GM12872 (cell line): ENCODE results near the gene CACNA1C.

Source experiments
- CTCF ChIP-seq: IDR thresholded peaks from 3 replicates; pipeline ENCODE4 v1.5.1; 2011; ENCODE audit warnings: low read depth, mild to moderate bottlenecking, low read length, moderate library complexity; ENCODE audit not compliant: insufficient read depth

Gene CACNA1C

DNA sequence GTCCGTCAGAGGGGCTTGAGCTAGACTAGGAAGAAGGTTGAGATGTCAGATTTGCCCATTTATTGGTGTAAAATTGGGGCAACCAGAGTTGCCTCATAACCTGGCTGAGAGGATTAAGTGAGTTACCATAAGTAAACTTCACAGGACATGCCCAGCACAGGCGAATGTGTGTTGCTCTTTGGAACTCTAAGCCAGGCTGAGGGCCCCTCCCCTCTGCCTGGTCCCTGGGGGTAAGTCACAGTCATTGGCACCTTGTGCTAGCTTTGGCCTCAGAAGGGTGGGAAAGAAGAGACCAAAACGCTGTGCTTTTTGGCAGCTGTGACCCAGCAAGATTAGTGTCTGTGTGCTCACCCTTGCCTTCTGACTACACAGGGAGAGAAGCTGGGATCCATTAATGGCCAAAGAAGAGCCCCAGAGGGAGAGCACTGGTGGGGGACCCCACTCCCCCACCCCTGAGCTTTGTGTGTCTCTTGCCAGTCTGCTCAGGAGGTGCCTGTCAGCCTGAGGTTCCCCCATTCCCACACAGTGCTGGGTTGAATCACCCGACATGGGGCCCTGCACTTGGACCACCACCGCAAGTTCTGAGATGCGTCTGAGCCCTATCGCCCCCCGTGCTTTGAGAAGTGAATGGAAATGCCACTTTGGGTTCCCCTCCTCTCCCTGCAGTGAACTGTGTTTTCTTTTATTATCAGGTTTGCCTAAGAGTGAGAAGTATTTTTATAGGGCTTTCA, 74.1 kb downstream of the CACNA1C start:
- no peak for TF ChIP-seq CTCF

GRCh38 chr12:2129076-2129475, 76.3 kb downstream of the CACNA1C start:
- no peak for TF ChIP-seq CTCF

GRCh38 chr12:2136901-2137300, 84.1 kb downstream of the CACNA1C start:
- no peak for TF ChIP-seq CTCF

GRCh38 chr12:2137711-2138110, 84.9 kb downstream of the CACNA1C start:
- no peak for TF ChIP-seq CTCF

GRCh38 chr12:2138294-2138693, 85.5 kb downstream of the CACNA1C start:
- no peak for TF ChIP-seq CTCF

- no peak for TF ChIP-seq CTCF
Observed at GRCh38 chr12:2138871-2139308, 86.1 kb downstream of the CACNA1C start.

DNA sequence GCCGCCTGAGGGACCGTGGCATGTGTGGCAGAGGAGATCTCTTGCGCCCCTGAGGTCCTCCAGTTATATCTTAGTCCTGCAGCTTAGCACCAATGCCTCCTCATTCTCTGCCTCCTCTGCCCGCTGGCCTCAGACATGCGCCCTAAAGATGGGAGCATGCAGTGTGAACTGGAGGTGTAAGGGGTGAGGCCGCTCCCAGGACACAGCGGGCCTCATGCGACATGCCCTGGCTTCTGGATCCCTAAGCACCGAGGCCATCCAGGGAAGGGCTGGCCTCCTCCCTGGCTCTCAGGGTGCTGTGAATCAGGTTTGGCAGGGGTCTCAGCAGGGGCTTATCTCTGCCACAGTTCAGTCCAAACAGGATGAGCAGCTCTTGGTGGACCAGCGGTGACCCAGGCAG, 86.9 kb downstream of the CACNA1C start:
- no peak for TF ChIP-seq CTCF
